ENCODE results near the gene FAM169A.

DNA sequence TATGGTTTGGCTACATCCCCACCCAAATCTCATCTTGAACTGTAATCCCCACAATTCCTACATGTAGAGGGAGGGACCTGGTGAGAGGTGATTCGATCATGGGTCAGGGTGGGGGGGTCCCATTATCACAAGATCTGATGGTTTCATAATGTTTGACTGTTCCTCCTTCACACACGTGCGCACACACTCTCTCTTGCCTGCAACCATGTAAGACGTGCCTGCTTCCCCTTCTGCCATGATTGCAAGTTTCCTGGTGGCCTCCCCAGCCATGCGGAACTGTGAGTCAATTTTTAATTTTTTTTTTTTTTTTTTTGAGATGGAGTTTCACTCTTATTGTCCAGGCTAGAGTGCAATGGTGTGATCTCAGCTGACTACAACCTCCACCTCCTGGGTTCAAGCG, 27.0 kb downstream of the FAM169A start:
- TF ChIP-seq, protein P1, sequence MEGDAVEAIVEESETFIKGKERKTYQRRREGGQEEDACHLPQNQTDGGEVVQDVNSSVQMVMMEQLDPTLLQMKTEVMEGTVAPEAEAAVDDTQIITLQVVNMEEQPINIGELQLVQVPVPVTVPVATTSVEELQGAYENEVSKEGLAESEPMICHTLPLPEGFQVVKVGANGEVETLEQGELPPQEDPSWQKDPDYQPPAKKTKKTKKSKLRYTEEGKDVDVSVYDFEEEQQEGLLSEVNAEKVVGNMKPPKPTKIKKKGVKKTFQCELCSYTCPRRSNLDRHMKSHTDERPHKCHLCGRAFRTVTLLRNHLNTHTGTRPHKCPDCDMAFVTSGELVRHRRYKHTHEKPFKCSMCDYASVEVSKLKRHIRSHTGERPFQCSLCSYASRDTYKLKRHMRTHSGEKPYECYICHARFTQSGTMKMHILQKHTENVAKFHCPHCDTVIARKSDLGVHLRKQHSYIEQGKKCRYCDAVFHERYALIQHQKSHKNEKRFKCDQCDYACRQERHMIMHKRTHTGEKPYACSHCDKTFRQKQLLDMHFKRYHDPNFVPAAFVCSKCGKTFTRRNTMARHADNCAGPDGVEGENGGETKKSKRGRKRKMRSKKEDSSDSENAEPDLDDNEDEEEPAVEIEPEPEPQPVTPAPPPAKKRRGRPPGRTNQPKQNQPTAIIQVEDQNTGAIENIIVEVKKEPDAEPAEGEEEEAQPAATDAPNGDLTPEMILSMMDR (IDR thresholded peaks at IDR 0.05 in 2 of 3, conservative IDR thresholded peaks at IDR 0.05 in 1 of 3; ENCODE audit: borderline replicate concordance in 1 of 3, insufficient read depth in 1 of 3, low read depth in 2 of 3, low read length in 2 of 3), result no peak
- TF ChIP-seq EZH2 (IDR thresholded peaks at IDR 0.05) (no peak), JUND (IDR thresholded peaks at IDR 0.05) (no peak), ZFX (IDR thresholded peaks at IDR 0.05) (no peak), SP1 (IDR thresholded peaks at IDR 0.05; ENCODE audit: low read depth) (no peak), EZH2phosphoT487 (IDR thresholded peaks at IDR 0.05; ENCODE audit: borderline replicate concordance) (no peak), POLR2A (IDR thresholded peaks at IDR 0.05; ENCODE audit: borderline replicate concordance, extremely low read depth, insufficient read depth, insufficient read length) (no peak), CEBPB (IDR thresholded peaks at IDR 0.05; ENCODE audit: low read depth) (no peak)
- TF ChIP-seq, protein P2, sequence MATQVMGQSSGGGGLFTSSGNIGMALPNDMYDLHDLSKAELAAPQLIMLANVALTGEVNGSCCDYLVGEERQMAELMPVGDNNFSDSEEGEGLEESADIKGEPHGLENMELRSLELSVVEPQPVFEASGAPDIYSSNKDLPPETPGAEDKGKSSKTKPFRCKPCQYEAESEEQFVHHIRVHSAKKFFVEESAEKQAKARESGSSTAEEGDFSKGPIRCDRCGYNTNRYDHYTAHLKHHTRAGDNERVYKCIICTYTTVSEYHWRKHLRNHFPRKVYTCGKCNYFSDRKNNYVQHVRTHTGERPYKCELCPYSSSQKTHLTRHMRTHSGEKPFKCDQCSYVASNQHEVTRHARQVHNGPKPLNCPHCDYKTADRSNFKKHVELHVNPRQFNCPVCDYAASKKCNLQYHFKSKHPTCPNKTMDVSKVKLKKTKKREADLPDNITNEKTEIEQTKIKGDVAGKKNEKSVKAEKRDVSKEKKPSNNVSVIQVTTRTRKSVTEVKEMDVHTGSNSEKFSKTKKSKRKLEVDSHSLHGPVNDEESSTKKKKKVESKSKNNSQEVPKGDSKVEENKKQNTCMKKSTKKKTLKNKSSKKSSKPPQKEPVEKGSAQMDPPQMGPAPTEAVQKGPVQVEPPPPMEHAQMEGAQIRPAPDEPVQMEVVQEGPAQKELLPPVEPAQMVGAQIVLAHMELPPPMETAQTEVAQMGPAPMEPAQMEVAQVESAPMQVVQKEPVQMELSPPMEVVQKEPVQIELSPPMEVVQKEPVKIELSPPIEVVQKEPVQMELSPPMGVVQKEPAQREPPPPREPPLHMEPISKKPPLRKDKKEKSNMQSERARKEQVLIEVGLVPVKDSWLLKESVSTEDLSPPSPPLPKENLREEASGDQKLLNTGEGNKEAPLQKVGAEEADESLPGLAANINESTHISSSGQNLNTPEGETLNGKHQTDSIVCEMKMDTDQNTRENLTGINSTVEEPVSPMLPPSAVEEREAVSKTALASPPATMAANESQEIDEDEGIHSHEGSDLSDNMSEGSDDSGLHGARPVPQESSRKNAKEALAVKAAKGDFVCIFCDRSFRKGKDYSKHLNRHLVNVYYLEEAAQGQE (IDR thresholded peaks at IDR 0.05; ENCODE audit: low read depth), result no peak
- TF ChIP-seq, protein P3, sequence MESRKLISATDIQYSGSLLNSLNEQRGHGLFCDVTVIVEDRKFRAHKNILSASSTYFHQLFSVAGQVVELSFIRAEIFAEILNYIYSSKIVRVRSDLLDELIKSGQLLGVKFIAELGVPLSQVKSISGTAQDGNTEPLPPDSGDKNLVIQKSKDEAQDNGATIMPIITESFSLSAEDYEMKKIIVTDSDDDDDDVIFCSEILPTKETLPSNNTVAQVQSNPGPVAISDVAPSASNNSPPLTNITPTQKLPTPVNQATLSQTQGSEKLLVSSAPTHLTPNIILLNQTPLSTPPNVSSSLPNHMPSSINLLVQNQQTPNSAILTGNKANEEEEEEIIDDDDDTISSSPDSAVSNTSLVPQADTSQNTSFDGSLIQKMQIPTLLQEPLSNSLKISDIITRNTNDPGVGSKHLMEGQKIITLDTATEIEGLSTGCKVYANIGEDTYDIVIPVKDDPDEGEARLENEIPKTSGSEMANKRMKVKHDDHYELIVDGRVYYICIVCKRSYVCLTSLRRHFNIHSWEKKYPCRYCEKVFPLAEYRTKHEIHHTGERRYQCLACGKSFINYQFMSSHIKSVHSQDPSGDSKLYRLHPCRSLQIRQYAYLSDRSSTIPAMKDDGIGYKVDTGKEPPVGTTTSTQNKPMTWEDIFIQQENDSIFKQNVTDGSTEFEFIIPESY (IDR thresholded peaks at IDR 0.05; ENCODE audit: extremely low read depth, insufficient replicate concordance, low read length), result no peak
